GM12872 (cell line): ENCODE data around the gene KIZ.

ENCODE experiments used
- TF ChIP-seq, protein P1 (sequence below): IDR thresholded peaks from 3 replicates; pipeline ENCODE4 v1.5.1; 2011; ENCODE audit warnings: low read depth, mild to moderate bottlenecking, low read length, moderate library complexity; ENCODE audit not compliant: insufficient read depth

KIZ gene

DNA sequence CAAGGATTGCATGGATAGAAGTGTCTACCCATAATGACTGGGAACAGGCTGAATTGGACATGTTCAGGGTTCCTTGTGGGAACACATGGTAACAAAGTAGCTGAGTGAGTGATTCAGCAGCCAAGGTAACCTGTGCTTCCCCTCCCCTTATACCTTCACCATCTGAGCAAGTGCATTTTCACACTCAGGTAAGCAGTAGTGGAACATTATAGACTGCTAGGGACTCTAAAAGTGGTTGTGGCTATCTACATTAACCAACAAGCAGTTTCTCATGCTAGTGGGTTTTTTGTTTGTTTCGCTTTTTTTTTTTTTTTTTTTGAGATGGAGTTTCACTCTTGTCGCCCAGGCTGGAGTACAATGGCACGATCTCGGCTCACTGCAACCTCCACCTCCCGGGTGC lies 41.4 kb downstream of the KIZ start:
- TF ChIP-seq, protein P1, sequence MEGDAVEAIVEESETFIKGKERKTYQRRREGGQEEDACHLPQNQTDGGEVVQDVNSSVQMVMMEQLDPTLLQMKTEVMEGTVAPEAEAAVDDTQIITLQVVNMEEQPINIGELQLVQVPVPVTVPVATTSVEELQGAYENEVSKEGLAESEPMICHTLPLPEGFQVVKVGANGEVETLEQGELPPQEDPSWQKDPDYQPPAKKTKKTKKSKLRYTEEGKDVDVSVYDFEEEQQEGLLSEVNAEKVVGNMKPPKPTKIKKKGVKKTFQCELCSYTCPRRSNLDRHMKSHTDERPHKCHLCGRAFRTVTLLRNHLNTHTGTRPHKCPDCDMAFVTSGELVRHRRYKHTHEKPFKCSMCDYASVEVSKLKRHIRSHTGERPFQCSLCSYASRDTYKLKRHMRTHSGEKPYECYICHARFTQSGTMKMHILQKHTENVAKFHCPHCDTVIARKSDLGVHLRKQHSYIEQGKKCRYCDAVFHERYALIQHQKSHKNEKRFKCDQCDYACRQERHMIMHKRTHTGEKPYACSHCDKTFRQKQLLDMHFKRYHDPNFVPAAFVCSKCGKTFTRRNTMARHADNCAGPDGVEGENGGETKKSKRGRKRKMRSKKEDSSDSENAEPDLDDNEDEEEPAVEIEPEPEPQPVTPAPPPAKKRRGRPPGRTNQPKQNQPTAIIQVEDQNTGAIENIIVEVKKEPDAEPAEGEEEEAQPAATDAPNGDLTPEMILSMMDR = no peak

DNA sequence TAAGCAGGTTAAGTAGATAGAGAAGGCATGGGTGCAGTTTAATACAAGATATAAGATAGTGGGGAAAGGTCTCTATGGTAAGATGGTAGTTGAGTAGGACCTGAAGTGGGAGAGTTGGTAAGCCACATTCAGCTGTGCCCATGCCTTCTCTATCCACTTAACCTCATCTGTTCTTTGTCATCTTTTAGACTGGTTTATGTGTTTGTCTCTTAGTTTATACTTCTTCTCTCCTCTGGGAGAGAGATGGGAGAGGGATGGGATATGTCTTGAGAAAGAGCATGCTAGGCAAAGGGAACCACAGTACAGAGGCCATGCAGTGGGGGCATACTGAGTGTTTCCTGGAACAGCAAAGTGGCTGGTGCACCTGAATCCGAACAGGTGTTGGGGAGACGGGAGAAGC lies 46.7 kb downstream of the KIZ start:
- TF ChIP-seq, protein P1 = no peak

DNA sequence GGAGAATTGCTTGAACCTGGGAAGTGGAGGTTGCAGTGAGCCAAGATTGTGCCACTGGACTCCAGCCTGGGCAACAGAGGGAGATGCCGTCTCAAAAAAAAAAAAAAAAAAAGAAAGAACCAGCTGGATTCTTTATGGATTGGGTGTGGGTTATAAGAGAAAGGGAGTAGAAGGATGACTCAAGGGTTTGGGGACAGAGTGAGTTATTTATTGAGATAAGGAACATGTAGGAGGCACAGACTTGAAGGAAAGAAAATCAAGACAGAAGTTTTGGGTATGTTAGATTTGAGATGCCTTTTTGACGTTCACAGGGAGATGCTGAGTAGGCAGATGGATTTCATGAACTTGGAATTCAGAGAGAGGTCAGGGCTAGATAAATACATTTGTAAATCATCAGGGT lies 47.6 kb downstream of the KIZ start:
- TF ChIP-seq, protein P1 = no peak

DNA sequence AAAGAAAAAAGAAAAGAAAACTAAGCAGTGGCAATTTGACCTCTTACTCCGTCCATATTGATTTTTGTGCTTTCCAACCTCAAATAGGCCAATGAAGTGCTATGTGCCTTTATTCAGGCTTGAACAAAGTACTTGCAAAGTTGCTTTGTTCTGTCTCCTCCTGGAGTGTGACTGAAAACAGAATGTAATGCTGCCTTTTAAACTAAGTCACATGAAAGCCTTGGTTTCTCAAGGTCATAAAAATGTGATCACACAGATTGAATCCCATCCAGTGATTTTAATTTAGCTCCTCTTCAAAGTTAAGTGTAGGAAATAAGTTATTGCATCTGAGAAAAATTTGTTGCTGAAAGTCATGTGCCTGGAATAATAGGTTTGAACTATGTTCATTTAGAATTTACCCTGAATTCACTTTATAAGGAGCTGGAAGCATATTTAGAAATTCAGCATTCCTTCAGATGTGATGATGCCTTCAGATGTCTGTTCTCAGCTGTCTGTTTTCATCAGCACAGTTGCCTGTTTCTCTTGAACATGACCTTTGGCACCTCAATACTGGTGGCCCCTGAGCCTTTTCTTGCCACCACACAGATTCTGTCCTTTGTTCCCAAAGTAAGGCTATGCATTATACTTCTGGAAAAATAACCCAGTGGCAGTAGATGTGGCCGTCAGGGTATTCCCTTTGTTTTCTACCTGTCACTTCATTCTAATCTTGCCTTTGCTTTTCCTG lies 48.8 kb downstream of the KIZ start:
- TF ChIP-seq, protein P1 = no peak

DNA sequence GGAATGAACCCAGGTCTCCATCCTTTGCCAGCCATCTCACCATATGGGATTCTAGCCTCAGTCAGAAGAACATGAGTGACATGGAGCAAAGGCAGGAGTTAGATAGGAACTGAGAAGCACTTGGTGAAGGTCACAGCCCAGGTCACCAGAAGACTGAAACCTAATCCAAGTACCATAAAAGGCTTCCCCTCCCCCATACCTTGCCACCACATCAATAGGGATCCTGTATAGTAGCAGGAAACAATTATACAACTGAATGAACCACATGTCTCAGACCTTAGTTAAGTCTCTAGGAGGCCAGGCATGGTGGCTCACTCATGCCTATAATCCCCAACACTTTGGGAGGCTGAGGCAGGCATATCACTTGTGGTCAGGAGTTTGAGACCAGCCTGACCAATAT lies 49.6 kb downstream of the KIZ start:
- TF ChIP-seq, protein P1 = no peak

DNA sequence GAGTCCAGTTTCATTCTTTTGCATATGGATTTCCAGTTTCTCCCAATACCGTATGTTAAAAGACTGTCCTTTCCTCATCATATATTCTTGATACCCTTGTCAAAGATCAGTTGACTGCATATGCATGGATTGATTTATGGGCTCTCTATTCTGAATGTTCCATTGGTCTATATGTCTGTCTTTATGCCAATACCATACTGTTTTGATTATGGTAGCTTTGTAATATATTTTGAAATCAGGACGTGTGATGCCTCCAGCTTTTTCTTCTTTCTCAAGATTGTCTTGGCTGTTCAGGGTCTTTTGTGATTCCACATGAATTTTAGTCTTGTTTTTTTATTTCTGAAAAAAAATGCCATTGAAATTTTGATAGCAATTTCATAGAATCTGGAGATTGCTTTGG lies 51.9 kb downstream of the KIZ start:
- TF ChIP-seq, protein P1 = no peak

DNA sequence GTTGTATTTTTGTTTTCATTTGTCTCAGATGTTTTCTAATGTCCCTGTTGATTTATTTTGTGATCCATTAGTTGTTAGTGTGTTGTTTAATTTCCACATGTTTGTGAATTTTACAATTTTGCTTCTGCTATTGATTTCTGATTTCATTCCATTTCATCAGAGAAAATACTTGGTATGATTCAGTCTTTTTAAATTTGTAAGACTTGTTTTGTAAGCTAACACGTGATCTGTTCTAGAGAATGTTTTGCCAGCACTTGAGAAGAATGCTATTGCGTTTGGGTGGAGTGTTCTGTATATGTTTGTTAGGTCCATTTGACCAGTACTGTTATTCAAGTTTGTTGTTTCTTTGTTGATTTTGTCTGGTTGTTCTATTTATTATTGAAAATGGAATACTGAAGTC lies 53.9 kb downstream of the KIZ start:
- TF ChIP-seq, protein P1 = no peak
